ENCODE measurements around the gene SLAMF9.

DNA sequence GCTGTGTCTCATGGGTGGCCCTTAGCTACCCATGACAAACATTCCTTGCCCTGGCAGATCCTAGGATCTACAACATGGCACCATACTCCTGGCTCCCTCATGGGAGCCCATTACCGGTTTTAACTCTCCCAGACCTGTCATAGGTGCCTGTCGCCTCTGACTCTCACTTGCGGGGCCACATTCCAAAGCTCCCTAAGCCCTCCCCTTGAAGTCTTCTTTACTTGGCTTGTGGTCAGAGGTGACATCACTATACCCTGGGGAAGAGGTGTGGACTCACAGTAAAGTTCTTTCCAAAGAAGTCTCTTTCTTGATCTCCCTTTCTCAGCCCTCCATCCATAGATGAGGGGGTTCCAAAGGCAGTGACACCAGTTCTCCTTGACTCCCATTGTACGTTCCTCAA is 5.4 kb upstream of the SLAMF9 start:
- TF ChIP-seq ETV6 (CRISPR knock-in tag; IDR thresholded peaks at IDR 0.05), result no peak
- TF ChIP-seq, protein P1, sequence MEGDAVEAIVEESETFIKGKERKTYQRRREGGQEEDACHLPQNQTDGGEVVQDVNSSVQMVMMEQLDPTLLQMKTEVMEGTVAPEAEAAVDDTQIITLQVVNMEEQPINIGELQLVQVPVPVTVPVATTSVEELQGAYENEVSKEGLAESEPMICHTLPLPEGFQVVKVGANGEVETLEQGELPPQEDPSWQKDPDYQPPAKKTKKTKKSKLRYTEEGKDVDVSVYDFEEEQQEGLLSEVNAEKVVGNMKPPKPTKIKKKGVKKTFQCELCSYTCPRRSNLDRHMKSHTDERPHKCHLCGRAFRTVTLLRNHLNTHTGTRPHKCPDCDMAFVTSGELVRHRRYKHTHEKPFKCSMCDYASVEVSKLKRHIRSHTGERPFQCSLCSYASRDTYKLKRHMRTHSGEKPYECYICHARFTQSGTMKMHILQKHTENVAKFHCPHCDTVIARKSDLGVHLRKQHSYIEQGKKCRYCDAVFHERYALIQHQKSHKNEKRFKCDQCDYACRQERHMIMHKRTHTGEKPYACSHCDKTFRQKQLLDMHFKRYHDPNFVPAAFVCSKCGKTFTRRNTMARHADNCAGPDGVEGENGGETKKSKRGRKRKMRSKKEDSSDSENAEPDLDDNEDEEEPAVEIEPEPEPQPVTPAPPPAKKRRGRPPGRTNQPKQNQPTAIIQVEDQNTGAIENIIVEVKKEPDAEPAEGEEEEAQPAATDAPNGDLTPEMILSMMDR (IDR thresholded peaks at IDR 0.05), result no peak
- TF ChIP-seq RELA (CRISPR knock-in tag; IDR thresholded peaks at IDR 0.05; ENCODE audit: borderline replicate concordance), result no peak
- TF ChIP-seq, protein P2, sequence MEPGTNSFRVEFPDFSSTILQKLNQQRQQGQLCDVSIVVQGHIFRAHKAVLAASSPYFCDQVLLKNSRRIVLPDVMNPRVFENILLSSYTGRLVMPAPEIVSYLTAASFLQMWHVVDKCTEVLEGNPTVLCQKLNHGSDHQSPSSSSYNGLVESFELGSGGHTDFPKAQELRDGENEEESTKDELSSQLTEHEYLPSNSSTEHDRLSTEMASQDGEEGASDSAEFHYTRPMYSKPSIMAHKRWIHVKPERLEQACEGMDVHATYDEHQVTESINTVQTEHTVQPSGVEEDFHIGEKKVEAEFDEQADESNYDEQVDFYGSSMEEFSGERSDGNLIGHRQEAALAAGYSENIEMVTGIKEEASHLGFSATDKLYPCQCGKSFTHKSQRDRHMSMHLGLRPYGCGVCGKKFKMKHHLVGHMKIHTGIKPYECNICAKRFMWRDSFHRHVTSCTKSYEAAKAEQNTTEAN (CRISPR knock-in tag; IDR thresholded peaks at IDR 0.05), result no peak
- TF ChIP-seq NR1H2 (CRISPR knock-in tag; IDR thresholded peaks at IDR 0.05), result no peak
- no peak for TF ChIP-seq CBFB (CRISPR knock-in tag; IDR thresholded peaks at IDR 0.05; ENCODE audit: low read depth)
- TF ChIP-seq ZNF423 (CRISPR knock-in tag; IDR thresholded peaks at IDR 0.05), result no peak
- no peak for TF ChIP-seq ZNF121 (CRISPR knock-in tag; IDR thresholded peaks at IDR 0.05)
- no peak for TF ChIP-seq ATF1 (CRISPR knock-in tag; IDR thresholded peaks at IDR 0.05)
- no peak for TF ChIP-seq NR2C2 (CRISPR knock-in tag; IDR thresholded peaks at IDR 0.05)
- TF ChIP-seq, protein P3, sequence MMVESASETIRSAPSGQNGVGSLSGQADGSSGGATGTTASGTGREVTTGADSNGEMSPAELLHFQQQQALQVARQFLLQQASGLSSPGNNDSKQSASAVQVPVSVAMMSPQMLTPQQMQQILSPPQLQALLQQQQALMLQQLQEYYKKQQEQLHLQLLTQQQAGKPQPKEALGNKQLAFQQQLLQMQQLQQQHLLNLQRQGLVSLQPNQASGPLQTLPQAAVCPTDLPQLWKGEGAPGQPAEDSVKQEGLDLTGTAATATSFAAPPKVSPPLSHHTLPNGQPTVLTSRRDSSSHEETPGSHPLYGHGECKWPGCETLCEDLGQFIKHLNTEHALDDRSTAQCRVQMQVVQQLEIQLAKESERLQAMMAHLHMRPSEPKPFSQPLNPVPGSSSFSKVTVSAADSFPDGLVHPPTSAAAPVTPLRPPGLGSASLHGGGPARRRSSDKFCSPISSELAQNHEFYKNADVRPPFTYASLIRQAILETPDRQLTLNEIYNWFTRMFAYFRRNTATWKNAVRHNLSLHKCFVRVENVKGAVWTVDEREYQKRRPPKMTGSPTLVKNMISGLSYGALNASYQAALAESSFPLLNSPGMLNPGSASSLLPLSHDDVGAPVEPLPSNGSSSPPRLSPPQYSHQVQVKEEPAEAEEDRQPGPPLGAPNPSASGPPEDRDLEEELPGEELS (CRISPR knock-in tag; IDR thresholded peaks at IDR 0.05), result no peak
